Lower leg skin (tissue), 3 donors: ENCODE results near the gene NIPSNAP2.

Experiments
- CTCF ChIP-seq, 3 donors: fragments of 450-650 bp; IDR thresholded peaks; one replicate each; pipeline ENCODE4 v1.5.1; 2016; ENCODE audit warnings: antibody characterized with exemption in 3 of 3, mild to moderate bottlenecking in 3 of 3, moderate library complexity in 2 of 3
- POLR2A ChIP-seq, 2 donors: fragments of 450-650 bp; IDR thresholded peaks; one replicate each; pipeline ENCODE4 v1.6.1; 2016 to 2017; ENCODE audit warnings: antibody characterized with exemption in 2 of 2, mild to moderate bottlenecking in 1 of 2, moderate library complexity in 1 of 2

GRCh38 chr7:56007891-56008290 lies 43.5 kb downstream of the NIPSNAP2 start:
- TF ChIP-seq CTCF (IDR thresholded peaks at IDR 0.05) = no peak
- no peak for TF ChIP-seq POLR2A (IDR thresholded peaks at IDR 0.05)
